NCI-H2171 treated with DMSO at 0.1 percent for 48 hours (cell line): Measurements from ENCODE around the gene PIGM.
"Not testable (repeated sequence)": the region's sequence is repeated elsewhere in the genome, so short reads cannot be mapped to it uniquely, and the experiment has no call there.

Source experiments
- DNase-seq: peaks from one replicate; lab custom pipeline; 2025; lab: John Stamatoyannopoulos, UW

Gene PIGM

DNA sequence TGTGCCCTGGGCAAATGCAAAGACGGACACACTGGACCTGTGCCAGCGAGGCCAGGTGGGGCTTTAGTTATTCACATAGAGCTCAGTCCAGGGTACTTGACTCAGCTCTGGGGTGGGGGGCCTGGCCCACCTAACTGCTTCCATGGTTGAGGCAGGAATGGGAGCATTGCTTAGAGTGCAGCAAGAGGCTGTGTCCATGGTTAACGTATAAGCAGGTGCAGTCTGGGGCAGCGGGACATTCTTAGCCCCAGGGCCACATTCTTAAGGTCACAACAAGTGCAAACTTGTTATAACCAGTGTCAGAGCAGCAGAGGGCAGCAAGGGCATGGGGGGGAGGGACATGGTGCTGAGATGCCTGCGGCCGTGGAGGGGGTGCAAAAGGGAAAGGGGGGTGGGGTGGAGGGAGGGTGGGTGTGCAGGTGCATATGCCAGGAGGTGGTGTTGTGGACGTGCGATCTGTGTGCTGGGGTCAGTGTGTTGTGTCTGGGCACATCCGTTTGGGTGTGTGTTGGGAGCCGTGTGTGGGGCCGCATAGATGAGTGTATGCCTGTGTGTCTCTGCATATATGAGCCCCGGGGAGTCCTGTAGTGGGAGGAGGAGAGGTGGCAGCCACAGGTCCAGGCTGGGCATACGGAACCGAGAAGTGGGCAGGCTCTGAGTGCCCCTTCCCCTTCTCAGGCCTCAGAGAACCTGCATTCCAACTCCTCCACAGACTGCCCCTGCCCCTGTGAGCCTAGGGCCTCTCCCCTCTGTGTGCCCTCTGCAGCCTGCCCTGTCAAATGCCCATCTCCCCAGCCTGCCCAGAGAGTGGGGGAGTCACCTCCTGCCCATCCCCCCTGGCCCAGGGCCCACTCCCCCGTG lies 29.8 kb upstream of the PIGM start:
- DNase-seq: no peak

DNA sequence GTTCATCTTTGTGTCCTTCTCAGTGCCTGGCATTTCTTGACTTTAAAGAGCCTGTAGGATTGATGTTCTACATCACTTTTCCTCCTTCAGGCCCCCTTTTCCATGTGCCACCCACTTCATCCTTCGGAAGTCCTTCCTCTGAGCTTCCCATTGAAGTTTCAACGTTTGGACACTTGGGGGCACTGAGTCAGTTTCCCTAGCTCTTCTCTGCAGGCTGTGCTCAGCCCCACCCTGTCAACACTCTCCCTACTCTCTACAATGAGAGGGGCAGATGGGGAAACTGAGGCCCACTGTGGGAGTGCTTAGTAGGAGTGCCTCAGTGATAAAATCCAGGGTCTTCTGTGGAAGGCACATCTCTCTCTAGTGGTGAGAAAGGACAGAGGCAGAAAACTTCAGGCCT lies 26.3 kb upstream of the PIGM start:
- DNase-seq: no peak

DNA sequence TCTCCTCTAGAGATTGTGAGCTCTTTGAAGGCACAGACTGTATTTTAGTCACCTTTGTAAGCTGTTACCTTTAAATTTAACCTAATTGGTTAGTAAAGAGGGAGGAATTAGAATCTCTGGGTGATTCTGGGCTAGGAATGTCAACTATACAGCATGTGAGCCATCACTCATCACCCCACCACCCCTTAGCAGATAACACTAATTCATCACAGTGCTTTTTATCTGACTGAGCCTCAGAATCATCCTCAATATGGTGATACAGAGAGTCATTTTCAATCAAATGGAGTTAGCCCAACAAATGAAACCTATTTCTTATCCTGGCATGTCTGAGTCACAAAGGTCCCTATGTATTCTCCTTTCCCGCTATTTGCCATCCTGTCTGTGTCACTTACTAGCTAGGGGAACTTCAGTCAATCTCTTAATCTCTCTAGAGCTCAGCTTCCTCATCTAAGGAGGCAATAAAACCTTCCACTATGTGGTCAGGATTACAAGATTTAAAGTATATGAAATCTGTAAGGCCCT lies 24.9 kb upstream of the PIGM start:
- no peak for DNase-seq

DNA sequence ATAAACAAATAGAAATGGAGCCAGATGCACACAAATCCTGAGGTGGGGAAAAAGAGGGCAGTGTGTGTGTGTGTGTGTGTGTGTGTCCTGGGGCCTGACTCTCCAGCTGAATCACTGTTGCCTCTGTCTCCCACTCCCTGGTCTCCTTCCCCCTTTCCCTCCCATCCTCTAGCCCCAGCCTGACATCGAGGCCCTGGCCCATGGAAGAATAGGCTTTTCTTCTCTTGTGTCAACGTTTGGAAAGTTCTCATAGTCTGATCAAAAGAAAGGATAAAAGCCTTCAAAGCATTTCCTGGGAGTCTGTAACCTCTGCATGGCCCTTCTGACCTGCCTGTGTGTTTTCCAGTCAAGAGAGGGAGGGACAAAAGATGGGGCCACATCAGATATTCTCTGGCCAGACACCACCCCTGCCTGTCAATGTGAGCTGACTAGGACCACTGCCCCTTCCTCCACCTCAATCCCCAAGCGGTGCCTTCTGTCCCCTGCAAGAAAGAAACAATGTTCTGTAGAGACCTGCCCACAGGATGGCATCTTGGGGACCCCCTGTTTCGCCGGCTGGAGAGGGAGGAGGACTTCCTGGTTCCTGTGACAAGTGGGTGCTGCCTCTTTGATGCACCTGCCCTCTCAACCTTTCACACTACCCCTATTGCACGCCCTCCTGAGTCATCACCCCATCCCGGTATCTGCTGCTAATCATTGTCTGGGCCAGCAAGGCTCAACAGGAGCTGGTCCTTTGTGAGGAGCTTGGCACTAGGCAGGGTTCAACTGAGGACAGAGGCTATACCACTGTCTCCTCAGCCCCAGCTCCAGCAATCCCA lies 22.0 kb upstream of the PIGM start:
- no peak for DNase-seq

DNA sequence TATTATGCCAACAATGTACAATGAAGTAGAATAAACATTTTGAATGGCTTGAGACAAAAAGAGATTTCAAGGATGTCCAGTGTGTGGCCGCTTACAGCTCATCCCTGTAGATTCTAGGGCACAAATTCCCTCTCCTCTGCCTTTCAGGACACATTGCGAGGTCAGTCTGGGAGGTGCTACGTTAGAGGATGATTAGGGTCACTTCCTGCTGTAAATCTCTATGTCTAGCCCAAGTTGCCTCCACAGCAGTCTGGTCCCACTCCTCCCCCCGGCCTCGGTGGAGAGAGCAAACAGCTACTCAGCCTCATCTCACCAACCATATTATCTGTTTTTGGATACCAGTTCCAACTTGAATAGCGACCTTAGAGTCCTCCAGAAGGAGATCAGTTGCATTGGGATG lies 21.1 kb upstream of the PIGM start:
- DNase-seq: no peak

DNA sequence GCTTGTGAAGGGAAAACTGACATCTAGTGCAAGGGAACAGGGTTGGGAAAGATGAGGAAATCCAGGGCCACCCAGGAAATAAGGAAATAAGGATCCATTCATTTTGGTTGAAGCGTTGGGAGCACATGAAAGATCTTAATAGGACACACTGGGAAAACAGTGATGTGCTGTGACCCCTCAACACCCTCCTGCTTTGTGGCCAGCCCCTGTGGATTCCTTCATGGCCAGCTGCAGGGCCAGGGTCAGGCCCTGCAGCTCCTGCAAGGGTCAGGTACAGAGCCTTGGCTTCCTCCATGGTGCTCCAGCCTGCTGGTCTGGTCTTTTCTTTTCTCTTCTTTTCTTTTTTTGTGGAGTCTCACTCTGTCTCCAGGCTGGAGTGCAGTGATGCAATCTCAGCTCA lies 18.8 kb upstream of the PIGM start:
- DNase-seq: no peak

DNA sequence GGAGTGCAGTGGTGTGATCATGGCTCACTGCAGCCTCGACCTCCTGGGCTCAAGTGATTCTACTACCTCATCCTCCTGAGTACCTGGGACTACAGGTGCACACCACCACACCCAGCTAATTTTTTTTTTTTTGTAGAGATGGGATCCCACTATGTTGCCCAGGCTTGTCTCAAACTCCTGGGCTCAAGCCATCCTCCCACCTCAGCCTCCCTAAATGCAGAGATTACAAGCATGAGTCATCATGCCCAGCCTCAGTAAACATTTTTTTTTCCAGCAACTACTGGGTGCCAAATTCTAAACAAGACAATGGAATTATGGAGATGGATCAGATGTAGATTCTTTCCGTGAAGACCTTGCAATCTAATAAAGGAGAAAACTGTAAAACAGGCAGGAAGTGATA lies 18.4 kb upstream of the PIGM start:
- not testable (repeated sequence) for DNase-seq

DNA sequence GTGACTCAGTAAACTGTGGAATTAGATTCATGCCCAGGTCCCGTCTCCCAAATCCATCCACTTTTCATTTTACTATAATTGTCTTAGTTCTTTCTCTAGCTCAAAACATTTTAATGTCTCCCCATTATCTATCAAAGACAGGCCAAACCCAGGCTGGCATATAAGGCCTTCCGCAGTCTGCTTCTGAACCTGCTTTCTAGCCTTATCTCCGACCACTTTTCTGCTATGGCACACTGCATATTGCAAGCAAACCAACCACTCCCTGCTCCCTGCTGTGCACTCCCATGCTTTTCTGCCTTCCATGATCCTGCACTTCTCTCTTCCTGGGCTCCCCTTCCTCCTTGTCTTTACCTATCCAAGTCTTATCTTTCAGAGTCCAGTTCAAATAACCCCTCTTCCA lies 17.3 kb upstream of the PIGM start:
- DNase-seq: no peak

DNA sequence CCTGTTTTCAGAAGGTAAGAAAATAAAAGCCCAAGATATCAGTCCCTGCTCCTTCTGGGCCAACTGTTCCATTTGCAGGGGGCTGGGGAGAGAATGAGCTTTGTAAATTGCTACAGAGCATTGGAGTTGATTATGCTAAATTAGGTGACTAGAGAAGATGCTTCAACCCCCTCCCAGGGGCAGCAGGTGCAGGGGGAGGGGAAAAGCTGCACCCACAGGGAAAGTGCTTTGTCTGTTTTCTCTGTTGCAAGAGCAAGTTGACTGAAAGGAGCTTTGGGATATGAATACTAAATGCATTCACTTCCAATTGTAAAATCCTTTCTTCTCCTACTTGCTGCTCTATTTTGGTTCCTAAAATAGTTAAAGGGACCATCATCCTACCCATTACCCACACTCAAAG lies 16.5 kb upstream of the PIGM start:
- no peak for DNase-seq

DNA sequence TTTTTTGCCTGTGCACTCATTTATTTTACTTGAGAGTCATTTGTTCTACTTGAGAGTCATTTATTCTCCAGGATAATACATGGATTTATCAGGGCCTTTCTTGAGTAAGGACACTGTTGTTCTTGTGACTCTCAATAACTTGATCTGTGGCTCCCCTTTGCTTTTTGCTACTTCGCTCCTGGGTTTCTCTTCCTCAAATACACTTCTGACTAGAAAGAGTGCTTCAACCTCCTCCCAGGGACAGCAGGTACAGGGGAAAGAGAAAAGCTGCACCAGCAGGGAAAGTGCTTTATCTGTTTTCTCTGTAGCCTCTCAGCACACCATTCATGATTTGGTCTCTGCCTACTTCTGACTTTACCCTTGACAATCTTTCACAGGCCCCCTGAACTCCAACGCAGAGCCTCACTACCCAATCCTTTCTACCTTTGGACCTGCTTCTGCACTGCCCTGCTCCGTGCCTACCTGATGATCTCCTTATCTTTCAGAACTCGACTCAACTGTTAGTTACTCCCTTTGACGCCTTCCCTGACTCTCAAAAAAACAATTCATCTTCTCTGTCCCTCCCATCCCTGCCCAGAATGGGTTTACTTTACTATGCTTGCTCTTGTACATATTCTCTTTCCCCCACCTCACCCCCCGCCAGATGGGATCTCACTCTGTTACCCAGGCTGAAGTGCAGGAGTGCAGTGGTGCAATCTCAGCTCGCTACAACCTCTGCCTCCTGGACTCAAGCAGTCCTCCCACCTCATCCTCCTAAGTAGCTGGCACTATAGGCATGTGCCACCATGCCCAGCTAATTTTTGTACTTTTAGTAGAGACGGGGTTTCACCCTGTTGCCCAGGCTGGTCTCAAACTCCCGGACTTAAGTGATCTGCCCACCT lies 15.6 kb upstream of the PIGM start:
- no peak for DNase-seq

DNA sequence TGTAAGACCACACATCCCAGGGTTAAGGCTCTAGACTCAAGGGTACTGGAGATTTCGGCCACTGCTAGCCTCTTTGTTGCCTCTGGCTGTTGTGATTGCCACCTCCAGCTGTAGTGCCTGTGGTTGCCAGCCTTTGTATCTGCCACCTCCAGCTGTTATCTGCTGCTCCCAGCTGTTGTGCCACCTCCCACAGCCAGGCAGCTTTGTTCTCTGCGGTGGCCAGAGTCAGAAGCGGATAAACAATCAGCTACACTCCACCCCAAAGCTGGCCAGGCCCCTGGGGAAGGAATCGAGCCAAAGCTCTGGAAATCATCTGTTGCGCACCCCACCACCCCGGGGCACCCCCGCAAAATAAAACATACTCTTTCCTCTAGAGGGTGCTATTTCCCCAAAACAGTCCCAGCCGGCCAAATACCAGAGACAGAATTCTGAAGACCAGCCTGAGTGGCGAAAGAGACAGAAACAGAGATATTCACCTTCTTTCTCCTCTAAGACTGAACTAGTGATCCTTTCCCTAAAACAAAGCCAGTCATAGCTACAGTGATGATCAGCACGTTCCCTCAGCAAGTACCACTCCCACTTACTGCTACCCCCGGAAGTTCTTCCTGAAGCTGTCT lies 14.8 kb upstream of the PIGM start:
- DNase-seq: peak; percentile 51

DNA sequence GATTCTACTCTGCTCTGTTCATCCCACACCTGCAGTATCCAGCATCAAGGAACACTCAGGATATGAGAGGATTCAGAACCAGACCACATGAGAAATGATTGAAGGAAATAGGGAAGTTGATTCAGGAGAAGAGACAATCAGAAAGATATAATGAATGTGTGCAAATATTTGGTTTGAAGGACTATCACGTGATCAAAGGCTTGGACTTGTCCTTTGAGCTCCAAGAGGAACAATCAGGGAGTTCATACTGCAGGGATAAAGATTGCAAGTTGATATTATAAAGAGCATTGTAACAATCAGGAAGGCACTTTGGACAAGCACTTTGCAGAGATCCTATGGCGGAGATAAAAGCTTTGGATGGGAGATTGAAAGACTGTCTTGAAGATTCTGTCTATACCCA lies 13.9 kb upstream of the PIGM start:
- DNase-seq: no peak

DNA sequence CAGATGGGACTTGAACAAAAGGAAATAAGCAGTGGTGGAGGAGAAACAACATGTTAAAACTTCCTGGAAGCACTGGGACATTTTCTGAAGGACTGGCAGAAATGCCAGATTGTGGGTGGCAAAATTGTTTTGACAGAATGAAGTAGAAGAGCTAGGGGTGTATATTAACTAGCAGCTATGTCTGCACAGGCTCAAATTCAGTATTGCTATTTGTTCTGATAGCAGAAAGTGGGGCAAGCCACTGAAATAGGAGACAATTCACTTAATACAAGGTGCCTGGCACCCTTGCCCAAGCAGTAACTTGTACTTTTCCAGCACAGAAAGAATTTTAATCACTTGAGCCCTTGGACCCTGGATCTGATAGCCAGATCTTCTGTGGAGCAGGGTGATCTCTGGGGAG lies 11.8 kb upstream of the PIGM start:
- DNase-seq: no peak

DNA sequence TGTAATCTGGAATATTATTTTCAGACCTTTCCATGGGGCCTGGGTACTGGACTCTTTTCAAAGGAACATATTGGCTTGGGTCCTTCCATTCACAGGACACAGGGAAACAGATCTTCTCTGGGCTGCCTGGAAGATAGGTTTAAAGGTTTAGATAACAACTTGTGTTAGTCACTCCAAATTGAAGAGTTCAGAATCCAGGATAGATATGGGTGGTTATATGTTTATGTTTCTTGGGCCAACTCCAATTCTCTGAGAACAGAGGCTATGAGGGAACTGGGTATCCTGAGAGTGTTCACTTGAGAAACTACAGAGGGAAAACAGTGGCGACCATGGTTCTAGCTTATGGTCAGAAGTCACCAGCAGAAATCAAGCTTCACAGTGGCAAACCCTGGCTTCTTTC lies 8.7 kb upstream of the PIGM start:
- DNase-seq: no peak

DNA sequence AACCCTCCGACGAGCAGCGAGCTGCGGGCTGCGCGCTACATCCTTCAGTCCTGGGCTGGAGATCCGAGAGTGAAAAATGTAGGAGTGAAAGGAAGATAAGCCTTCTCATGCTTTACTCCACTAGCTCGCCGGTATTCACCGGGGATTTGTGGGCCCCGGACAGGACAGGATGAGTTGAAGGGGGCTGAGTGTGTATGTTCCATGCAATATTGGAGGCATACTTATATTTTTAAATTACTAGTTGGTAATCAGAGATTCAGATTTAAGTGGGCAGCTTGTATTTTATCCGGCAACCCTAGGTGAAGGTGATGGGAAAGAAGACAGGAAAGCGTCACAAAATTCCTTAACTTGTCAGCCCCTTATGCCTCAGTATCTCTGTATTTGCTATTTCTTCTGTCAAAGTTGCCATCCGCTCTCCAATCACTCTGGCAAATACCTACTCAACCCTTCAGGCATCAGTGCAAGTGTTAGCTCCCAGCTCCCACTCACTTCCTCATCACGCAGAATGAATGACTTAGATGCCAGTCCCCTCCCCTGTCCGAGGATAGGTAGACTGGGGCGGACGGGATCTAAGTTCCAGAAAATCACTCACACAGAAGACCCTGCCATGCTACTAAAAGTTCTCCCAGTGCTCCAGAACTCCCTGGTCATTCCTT lies 503 bp upstream of the PIGM start:
- peak; percentile 25 for DNase-seq

DNA sequence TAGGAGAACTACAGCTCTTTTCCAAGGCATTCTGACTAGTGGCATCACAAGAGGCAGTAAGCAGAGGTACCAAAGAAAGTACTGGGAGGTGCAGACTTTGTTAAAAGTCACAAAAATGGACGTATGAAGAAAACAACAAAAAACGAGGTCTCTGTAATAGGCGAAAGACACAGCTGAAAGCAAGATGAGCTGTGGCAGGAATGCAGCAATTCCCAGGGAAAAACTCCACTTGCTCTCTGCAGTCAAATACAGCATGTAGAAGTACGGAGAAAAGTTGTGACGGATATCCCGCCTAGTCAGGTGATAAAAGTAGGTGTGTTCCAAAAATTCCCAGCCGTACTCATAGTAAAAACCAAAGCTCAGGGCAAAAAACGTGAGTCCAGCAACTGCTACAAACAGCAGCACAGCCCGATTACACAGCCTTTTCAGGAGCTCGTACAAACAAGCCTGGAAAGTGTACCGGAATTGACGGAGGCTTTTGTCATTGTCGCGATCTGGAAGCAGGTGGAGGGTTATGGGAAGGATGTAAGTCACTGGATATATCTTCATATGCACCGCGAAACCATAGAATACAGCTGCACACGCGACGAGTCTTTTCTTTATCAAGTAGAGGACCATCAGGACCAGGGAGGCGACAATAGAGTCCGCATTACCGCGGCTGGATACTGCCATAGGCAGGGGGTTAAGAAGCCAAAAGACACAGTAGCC lies 979 bp downstream of the PIGM start:
- peak; percentile 50 for DNase-seq

DNA sequence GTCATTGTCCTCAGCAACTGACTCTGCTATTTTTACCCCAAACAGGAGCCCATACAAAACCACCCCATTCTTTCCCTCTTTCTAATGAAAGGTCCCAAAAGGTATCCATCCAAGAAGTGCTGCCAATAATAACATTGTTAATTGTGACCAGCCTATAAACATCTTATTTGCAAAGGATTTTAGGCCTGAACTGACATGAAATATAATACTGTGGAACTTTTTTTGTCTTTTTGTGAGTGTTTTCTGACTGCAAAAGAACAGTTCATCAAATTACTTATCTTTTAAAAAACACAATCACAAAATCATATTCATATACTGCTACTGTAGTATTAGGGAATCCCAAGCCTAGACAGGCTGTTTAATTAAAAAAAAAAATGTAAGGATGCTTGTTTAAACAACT lies 3.4 kb downstream of the PIGM start:
- no peak for DNase-seq

DNA sequence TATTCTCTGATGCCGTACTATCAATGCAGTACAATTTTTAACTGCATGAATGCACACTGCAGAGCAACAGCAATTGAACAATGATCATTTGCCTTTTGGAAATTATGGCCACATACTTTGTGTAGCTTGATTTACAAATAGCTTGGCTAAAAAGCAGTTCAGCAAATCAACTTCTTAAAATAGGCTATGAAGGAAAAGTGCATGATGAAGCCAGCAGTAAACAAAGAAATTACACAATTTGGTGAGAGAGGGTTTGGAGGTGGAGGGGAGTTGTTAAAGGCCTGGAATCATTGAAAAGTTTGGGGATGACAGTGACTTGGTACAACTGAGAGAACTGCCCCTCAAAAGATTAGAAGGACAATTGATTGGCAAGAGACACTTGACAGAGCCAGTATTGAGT lies 6.5 kb downstream of the PIGM start:
- DNase-seq: no peak

DNA sequence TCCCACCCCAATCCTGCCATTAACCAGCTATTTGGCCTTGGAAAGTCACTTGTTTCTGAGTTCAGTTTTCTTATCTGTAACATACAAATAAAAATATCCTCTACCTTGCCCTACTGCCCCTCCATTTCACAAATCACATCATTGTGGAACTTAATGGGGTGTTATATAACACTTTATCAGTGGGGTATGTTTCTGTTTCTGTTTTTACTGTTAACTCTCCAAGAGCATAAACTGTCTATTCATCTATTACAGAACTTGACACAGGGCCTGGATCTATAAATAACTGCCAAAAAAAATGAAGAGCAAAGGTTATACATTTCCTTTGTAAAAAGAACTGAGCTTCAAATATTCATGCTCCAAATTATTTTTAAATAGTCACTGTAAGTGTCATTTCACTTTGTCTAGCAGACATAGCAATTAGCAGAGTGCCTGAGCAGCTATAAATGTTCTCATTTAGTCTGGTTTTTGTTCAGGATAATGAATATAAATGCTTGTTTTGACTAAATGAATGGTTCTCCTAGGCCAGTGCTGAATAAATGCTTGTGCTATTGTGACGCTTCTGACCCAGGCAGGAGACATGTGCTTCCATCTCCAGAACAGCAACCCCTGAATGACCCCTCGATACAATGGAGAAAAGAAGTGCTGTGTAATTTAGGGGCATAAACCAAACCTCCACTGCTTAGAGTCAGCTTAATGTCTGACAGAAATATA lies 7.4 kb downstream of the PIGM start:
- no peak for DNase-seq
